GM18951 (cell line): ENCODE measurements around the gene TCF4.

Experiments used
- POLR2A ChIP-seq: IDR thresholded peaks from 4 replicates; pipeline ENCODE4 v1.6.1; 2011; ENCODE audit warnings: mild to moderate bottlenecking; ENCODE audit not compliant: insufficient read length, insufficient read depth; ENCODE audit errors: extremely low read depth
- in situ Hi-C: fragments of 300-500 bp; cut with MboI; formaldehyde crosslinking; loops from one replicate; pipeline ENCODE4 v1.12.0; 2022; ENCODE audit warnings: low sequenced_read_pairs, mixed read lengths, inconsistent platforms; ENCODE audit not compliant: unreplicated experiment

TCF4 gene

GRCh38 chr18:55219059-55219458 lies 368.9 kb downstream of the TCF4 start:
- in situ Hi-C loops = no loop called here
- TF ChIP-seq POLR2A = no peak

GRCh38 chr18:55214969-55215368 lies 373.0 kb downstream of the TCF4 start:
- no peak for TF ChIP-seq POLR2A
- in situ Hi-C loops = no loop called here

- in situ Hi-C loops = no loop called here
- TF ChIP-seq POLR2A = no peak
These were observed 373.5 kb downstream of the TCF4 start for GRCh38 chr18:55214534-55214933.

- in situ Hi-C loops = no loop called here
- no peak for TF ChIP-seq POLR2A
These were observed 374.4 kb downstream of the TCF4 start for GRCh38 chr18:55213586-55213985.

GRCh38 chr18:55206927-55207326 lies 381.1 kb downstream of the TCF4 start:
- TF ChIP-seq POLR2A = no peak
- in situ Hi-C loops = no loop called here

- TF ChIP-seq POLR2A = no peak
- in situ Hi-C loops = no loop called here
These were observed 385.6 kb downstream of the TCF4 start for GRCh38 chr18:55202232-55202917.

- in situ Hi-C loops = no loop called here
- TF ChIP-seq POLR2A = no peak
These were observed 388.6 kb downstream of the TCF4 start for GRCh38 chr18:55199291-55199963.

GRCh38 chr18:55195863-55196262 lies 392.1 kb downstream of the TCF4 start:
- no peak for TF ChIP-seq POLR2A
- in situ Hi-C loops = no loop called here

- TF ChIP-seq POLR2A = no peak
- in situ Hi-C loops = no loop called here
These were observed 398.0 kb downstream of the TCF4 start for GRCh38 chr18:55189972-55190371.

GRCh38 chr18:55186588-55186987 lies 401.4 kb downstream of the TCF4 start:
- in situ Hi-C loops = no loop called here
- TF ChIP-seq POLR2A = no peak

GRCh38 chr18:55185391-55185790 lies 402.6 kb downstream of the TCF4 start:
- TF ChIP-seq POLR2A = no peak
- in situ Hi-C loops = no loop called here

- in situ Hi-C loops = no loop called here
- no peak for TF ChIP-seq POLR2A
These were observed 408.2 kb downstream of the TCF4 start for GRCh38 chr18:55179835-55180234.

GRCh38 chr18:55179425-55179824 lies 408.6 kb downstream of the TCF4 start:
- in situ Hi-C loops = no loop called here
- no peak for TF ChIP-seq POLR2A

- in situ Hi-C loops = no loop called here
- no peak for TF ChIP-seq POLR2A
These were observed 414.7 kb downstream of the TCF4 start for GRCh38 chr18:55173291-55173690.
